Measurements from ENCODE around the gene SLC27A2.

DNA sequence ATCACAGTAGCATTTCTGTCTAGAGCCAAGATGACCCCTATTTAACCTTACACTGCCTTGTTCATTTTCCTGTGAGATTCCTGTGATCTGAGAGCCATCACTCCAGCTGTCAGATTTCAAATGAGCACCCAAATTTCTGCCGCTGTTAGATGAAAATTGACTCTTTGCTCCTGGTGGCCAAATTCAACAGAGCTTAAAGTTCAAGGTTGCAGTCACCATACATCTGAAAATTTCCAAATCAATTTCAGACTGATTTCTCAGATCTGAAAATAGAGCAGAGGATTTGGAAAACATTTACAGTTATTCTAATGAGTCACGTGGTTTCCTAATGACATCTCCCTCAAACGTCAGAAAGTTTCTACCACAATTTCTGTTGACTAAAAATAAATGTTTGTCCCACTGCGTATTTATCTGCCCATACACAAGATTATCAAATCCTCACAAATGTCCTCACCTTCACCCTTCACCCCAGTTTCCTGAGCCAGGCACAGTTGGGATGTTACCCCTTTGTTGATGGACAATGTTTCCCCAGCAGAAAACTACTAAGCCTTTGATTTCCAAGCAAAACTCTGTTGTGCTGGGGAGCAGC lies 67.1 kb downstream of the SLC27A2 start:
- TF ChIP-seq, protein P1, sequence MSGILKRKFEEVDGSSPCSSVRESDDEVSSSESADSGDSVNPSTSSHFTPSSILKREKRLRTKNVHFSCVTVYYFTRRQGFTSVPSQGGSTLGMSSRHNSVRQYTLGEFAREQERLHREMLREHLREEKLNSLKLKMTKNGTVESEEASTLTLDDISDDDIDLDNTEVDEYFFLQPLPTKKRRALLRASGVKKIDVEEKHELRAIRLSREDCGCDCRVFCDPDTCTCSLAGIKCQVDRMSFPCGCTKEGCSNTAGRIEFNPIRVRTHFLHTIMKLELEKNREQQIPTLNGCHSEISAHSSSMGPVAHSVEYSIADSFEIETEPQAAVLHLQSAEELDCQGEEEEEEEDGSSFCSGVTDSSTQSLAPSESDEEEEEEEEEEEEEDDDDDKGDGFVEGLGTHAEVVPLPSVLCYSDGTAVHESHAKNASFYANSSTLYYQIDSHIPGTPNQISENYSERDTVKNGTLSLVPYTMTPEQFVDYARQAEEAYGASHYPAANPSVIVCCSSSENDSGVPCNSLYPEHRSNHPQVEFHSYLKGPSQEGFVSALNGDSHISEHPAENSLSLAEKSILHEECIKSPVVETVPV (CRISPR knock-in tag; IDR thresholded peaks at IDR 0.05) = no peak
- TF ChIP-seq CSDC2 (CRISPR knock-in tag; IDR thresholded peaks at IDR 0.05) (no peak), ARNTL (CRISPR knock-in tag; IDR thresholded peaks at IDR 0.05; ENCODE audit: borderline replicate concordance, low read depth) (no peak), SNAI2 (CRISPR knock-in tag; IDR thresholded peaks at IDR 0.05) (no peak), GLIS3 (CRISPR knock-in tag; IDR thresholded peaks at IDR 0.05) (no peak), PPARA (CRISPR knock-in tag; IDR thresholded peaks at IDR 0.05; ENCODE audit: borderline replicate concordance) (no peak), ZFP30 (CRISPR knock-in tag; IDR thresholded peaks at IDR 0.05) (no peak), BACH2 (CRISPR knock-in tag; IDR thresholded peaks at IDR 0.05; ENCODE audit: borderline replicate concordance) (no peak), ESRRG (CRISPR knock-in tag; IDR thresholded peaks at IDR 0.05) (no peak), ZNF565 (CRISPR knock-in tag; conservative IDR thresholded peaks at IDR 0.05; ENCODE audit: low read depth) (no peak), ZFP3 (CRISPR knock-in tag; IDR thresholded peaks at IDR 0.05) (no peak)
- TF ChIP-seq, protein P2, sequence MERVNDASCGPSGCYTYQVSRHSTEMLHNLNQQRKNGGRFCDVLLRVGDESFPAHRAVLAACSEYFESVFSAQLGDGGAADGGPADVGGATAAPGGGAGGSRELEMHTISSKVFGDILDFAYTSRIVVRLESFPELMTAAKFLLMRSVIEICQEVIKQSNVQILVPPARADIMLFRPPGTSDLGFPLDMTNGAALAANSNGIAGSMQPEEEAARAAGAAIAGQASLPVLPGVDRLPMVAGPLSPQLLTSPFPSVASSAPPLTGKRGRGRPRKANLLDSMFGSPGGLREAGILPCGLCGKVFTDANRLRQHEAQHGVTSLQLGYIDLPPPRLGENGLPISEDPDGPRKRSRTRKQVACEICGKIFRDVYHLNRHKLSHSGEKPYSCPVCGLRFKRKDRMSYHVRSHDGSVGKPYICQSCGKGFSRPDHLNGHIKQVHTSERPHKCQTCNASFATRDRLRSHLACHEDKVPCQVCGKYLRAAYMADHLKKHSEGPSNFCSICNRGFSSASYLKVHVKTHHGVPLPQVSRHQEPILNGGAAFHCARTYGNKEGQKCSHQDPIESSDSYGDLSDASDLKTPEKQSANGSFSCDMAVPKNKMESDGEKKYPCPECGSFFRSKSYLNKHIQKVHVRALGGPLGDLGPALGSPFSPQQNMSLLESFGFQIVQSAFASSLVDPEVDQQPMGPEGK (CRISPR knock-in tag; IDR thresholded peaks at IDR 0.05; ENCODE audit: borderline replicate concordance) = no peak

Measured in SK-N-SH treated with all-trans-retinoic acid at 6 μM for 48 hours (cell line).